WTC11 (cell line): ENCODE measurements around the gene SULT6B1. TPM values are rescaled to one million over a fixed set of nuclear protein-coding genes. Genes with fewer than 3 reads are reported as not detected.
A peak's percentile ranks its signal among the peaks of the same experiment; 100 is the strongest.
"Not testable (repeated sequence)": the region's sequence is repeated elsewhere in the genome, so short reads cannot be mapped to it uniquely, and the experiment has no call there.

Source experiments
- ATAC-seq: fragments of 200-7000 bp; cut with Tn5 transposase; 2 replicates; pipeline ENCODE4 v1.10.0; 2021; ENCODE audit warnings: mild to moderate bottlenecking, moderate library complexity
- CTCF ChIA-PET: fragments of 300-600 bp; sonication (Branson Sonifier 250); formaldehyde crosslinking; loops from one replicate; lab custom pipeline; 2021; ENCODE audit warnings: antibody characterized with exemption; lab: Charles Lee
- POLR2A ChIA-PET: fragments of 350-600 bp; sonication (Branson Sonifier 250); formaldehyde crosslinking; loops from one replicate; lab custom pipeline; 2021; ENCODE audit warnings: antibody characterized with exemption; lab: Charles Lee
- DNase-seq: peaks from one replicate; pipeline ENCODE4 v3.0.0; 2021; ENCODE audit warnings: low spot score
- H3K27ac Mint-ChIP-seq: 2 replicates; pipeline ENCODE4 v1.8.0; 2021; ENCODE audit warnings: mixed read lengths
- H3K27me3 Mint-ChIP-seq: 2 replicates; pipeline ENCODE4 v1.8.0; 2021; ENCODE audit warnings: low read depth, mild to moderate bottlenecking, moderate library complexity, mixed read lengths
- H3K36me3 Mint-ChIP-seq: 2 replicates; pipeline ENCODE4 v1.8.0; 2021; ENCODE audit warnings: mixed read lengths
- H3K4me1 Mint-ChIP-seq: 2 replicates; pipeline ENCODE4 v1.8.0; 2022; ENCODE audit warnings: mixed read lengths
- H3K4me3 Mint-ChIP-seq: 2 replicates; pipeline ENCODE4 v1.8.0; 2021; ENCODE audit warnings: mild to moderate bottlenecking, moderate library complexity, mixed read lengths
- H3K9me3 Mint-ChIP-seq: 2 replicates; pipeline ENCODE4 v1.8.0; 2021; ENCODE audit warnings: mixed read lengths
- FOXJ3 ChIP-seq: sonication (generic); formaldehyde crosslinking; IDR thresholded peaks from 2 replicates; pipeline ENCODE4 v1.9.0; 2021; ENCODE audit warnings: missing genetic modification reagents, mild to moderate bottlenecking, borderline replicate concordance
- HMGA2 ChIP-seq: fragments of 250-450 bp; sonication (Bioruptor Pico); IDR thresholded peaks from 2 replicates; pipeline ENCODE4 v1.4.0; 2021; ENCODE audit warnings: mild to moderate bottlenecking, moderate library complexity
- JAZF1 ChIP-seq: fragments of 250-450 bp; sonication (Bioruptor Pico); IDR thresholded peaks from 2 replicates; pipeline ENCODE4 v1.9.0; 2021; ENCODE audit warnings: moderate library complexity, mild to moderate bottlenecking, inconsistent platforms
- MYBL2 ChIP-seq: sonication (generic); formaldehyde crosslinking; IDR thresholded peaks from 2 replicates; pipeline ENCODE4 v1.8.1; 2023; ENCODE audit warnings: mild to moderate bottlenecking, moderate library complexity, missing genetic modification reagents
- ZBTB21 ChIP-seq: sonication (generic); formaldehyde crosslinking; IDR thresholded peaks from 2 replicates; pipeline ENCODE4 v1.8.1; 2023; ENCODE audit warnings: mild to moderate bottlenecking, missing genetic modification reagents, borderline replicate concordance
- ZNF121 ChIP-seq: sonication (generic); formaldehyde crosslinking; IDR thresholded peaks from 2 replicates; pipeline ENCODE4 v1.8.0; 2023; ENCODE audit warnings: missing genetic modification reagents
- ZNF219 ChIP-seq: sonication (generic); formaldehyde crosslinking; IDR thresholded peaks from 2 replicates; pipeline ENCODE4 v1.8.0; 2023; ENCODE audit warnings: missing genetic modification reagents, mild to moderate bottlenecking, borderline replicate concordance
- ZNF423 ChIP-seq: fragments of 250-450 bp; sonication (Bioruptor Pico); IDR thresholded peaks from 2 replicates; pipeline ENCODE4 v2.1.2; 2022; ENCODE audit warnings: mild to moderate bottlenecking, moderate library complexity
- total RNA-seq: library from RNA; stranded (reverse); gene quantifications from 3 replicates; pipeline ENCODE4 v1.2.3, GENCODE V29; 2021
- TF ChIP-seq, protein P1 (sequence below): sonication (generic); formaldehyde crosslinking; conservative IDR thresholded peaks from 2 replicates; pipeline ENCODE4 v1.8.1; 2023; ENCODE audit warnings: mild to moderate bottlenecking, low read depth, missing genetic modification reagents, moderate library complexity
- TF ChIP-seq, protein P2 (sequence below): sonication (generic); formaldehyde crosslinking; IDR thresholded peaks from 2 replicates; pipeline ENCODE4 v1.8.1; 2023; ENCODE audit warnings: mild to moderate bottlenecking, missing genetic modification reagents, moderate library complexity
- TF ChIP-seq, protein P3 (sequence below): fragments of 250-450 bp; sonication (Bioruptor Pico); IDR thresholded peaks from 2 replicates; pipeline ENCODE4 v2.1.2; 2022; ENCODE audit warnings: mild to moderate bottlenecking, moderate library complexity
- TF ChIP-seq, protein P4 (sequence below): sonication (generic); formaldehyde crosslinking; IDR thresholded peaks from 2 replicates; pipeline ENCODE4 v1.8.0; 2022; ENCODE audit warnings: mild to moderate bottlenecking, missing genetic modification reagents

SULT6B1 gene
- total RNA-seq, 1 experiment from 2014 or later: not detected

DNA sequence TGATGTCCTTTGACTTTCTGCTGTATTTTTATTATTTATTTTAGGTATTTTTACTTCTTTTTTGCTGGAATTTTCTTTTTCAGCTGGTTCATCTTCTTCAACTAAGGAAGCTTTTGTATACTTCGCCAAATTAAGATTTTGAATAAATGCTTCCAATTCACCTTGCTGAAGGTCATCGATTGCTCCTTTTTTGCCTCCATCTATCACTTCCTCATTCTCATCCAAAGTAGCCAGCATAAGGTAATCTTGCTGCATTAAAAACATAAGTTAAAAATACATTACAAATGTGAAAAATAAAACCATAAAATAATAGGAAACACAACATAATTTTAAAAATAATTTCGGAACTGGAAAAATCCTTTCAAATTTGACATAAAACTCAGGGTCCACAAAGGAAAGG is 40.3 kb upstream of the SULT6B1 start:
- ChIA-PET CTCF (no interaction called here), POLR2A (no interaction called here)
- Mint-ChIP-seq H3K9me3 (no peaks in the 10 kb centered on the region), H3K4me1 (peaks cover 55% of the 10 kb centered on the region), H3K4me3 (no peak overlapping the region; the same call in 1 of the 2 replicates), H3K27me3 (no peaks in the 10 kb centered on the region), H3K27ac (peak overlapping the region; percentile 55), H3K36me3 (peaks cover 35% of the 10 kb centered on the region)
- DNase-seq (no peak), ATAC-seq (no peak)
- TF ChIP-seq, protein P1, sequence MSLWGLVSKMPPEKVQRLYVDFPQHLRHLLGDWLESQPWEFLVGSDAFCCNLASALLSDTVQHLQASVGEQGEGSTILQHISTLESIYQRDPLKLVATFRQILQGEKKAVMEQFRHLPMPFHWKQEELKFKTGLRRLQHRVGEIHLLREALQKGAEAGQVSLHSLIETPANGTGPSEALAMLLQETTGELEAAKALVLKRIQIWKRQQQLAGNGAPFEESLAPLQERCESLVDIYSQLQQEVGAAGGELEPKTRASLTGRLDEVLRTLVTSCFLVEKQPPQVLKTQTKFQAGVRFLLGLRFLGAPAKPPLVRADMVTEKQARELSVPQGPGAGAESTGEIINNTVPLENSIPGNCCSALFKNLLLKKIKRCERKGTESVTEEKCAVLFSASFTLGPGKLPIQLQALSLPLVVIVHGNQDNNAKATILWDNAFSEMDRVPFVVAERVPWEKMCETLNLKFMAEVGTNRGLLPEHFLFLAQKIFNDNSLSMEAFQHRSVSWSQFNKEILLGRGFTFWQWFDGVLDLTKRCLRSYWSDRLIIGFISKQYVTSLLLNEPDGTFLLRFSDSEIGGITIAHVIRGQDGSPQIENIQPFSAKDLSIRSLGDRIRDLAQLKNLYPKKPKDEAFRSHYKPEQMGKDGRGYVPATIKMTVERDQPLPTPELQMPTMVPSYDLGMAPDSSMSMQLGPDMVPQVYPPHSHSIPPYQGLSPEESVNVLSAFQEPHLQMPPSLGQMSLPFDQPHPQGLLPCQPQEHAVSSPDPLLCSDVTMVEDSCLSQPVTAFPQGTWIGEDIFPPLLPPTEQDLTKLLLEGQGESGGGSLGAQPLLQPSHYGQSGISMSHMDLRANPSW (CRISPR knock-in tag): no peak

DNA sequence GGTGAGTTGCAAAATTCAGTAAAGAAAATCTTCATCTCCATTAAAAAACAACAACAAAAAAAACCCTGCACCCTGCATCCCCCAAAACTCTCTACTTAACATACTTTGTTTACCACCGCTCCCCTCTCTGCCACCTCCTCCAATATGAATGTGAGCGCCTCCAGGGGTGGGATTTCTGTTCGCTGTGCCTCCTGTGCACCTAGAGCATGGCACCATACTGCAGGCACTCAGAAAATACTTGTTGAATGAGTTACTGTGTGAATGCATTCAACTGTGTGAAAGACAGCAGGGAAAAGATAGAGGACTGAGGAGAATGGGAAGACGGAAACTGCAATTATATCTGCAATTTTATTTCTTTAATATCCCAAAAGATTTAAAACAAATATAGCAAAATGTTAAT is 38.4 kb upstream of the SULT6B1 start:
- H3K36me3 Mint-ChIP-seq: peaks cover 51% of the 10 kb centered on the region
- H3K4me3 Mint-ChIP-seq: peak overlapping the region; percentile 70
- peak overlapping the region; percentile 98 for H3K27ac Mint-ChIP-seq
- DNase-seq (no peak), ATAC-seq (peak; percentile 24)
- POLR2A ChIA-PET: no interaction called here
- H3K4me1 Mint-ChIP-seq: peaks cover 67% of the 10 kb centered on the region
- H3K9me3 Mint-ChIP-seq: no peaks in the 10 kb centered on the region
- TF ChIP-seq JAZF1 (CRISPR knock-in tag): no peak
- no peak for TF ChIP-seq ZBTB21 (CRISPR knock-in tag)
- TF ChIP-seq HMGA2: no peak
- no peak for TF ChIP-seq MYBL2 (CRISPR knock-in tag)
- no peak for TF ChIP-seq ZNF423 (CRISPR knock-in tag)
- no peak for TF ChIP-seq FOXJ3
- TF ChIP-seq, protein P2, sequence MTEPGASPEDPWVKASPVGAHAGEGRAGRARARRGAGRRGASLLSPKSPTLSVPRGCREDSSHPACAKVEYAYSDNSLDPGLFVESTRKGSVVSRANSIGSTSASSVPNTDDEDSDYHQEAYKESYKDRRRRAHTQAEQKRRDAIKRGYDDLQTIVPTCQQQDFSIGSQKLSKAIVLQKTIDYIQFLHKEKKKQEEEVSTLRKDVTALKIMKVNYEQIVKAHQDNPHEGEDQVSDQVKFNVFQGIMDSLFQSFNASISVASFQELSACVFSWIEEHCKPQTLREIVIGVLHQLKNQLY (CRISPR knock-in tag): no peak
- no peak for TF ChIP-seq ZNF121 (CRISPR knock-in tag)
- no peak for TF ChIP-seq ZNF219
- TF ChIP-seq, protein P3, sequence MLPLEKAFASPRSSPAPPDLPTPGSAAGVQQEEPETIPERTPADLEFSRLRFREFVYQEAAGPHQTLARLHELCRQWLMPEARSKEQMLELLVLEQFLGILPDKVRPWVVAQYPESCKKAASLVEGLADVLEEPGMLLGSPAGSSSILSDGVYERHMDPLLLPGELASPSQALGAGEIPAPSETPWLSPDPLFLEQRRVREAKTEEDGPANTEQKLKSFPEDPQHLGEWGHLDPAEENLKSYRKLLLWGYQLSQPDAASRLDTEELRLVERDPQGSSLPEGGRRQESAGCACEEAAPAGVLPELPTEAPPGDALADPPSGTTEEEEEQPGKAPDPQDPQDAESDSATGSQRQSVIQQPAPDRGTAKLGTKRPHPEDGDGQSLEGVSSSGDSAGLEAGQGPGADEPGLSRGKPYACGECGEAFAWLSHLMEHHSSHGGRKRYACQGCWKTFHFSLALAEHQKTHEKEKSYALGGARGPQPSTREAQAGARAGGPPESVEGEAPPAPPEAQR (CRISPR knock-in tag): no peak
- TF ChIP-seq, protein P4, sequence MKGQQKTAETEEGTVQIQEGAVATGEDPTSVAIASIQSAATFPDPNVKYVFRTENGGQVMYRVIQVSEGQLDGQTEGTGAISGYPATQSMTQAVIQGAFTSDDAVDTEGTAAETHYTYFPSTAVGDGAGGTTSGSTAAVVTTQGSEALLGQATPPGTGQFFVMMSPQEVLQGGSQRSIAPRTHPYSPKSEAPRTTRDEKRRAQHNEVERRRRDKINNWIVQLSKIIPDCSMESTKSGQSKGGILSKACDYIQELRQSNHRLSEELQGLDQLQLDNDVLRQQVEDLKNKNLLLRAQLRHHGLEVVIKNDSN (CRISPR knock-in tag): no peak
- TF ChIP-seq, protein P1 (CRISPR knock-in tag): no peak
- CTCF ChIA-PET: no interaction called here
- H3K27me3 Mint-ChIP-seq: no peaks in the 10 kb centered on the region

DNA sequence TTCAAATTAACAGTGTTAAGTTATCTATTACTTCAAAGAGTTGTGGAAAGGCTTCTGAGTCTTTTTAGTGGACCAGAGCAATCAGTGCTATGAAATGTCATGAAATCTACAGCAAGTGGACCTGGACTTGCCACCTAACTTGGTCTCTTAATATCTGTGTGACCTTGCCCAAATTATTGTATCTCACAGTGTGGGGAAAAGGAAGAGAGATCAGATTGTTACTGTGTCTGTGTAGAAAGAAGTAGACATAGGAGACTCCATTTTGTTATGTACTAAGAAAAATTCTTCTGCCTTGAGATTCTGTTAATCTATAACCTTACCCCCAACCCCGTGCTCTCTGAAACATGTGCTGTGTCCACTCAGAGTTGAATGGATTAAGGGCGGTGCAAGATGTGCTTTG is 36.7 kb upstream of the SULT6B1 start:
- Mint-ChIP-seq H3K27ac (peak overlapping the region; percentile 96), H3K4me3 (peak overlapping the region; percentile 54), H3K4me1 (peaks cover 67% of the 10 kb centered on the region), H3K36me3 (peaks cover 68% of the 10 kb centered on the region)
- DNase-seq, H3K9me3 Mint-ChIP-seq, CTCF ChIA-PET, ATAC-seq, H3K27me3 Mint-ChIP-seq, POLR2A ChIA-PET: not testable (repeated sequence)
